Endothelial cell (in vitro differentiated cells): ENCODE data around the gene ZFHX2. TPM values are rescaled to one million over a fixed set of nuclear protein-coding genes. Genes with fewer than 3 reads are reported as not detected.

Experiments
- DNase-seq: peaks from one replicate; pipeline ENCODE4 v3.0.0; 2021; ENCODE audit warnings: low spot score
- H3K27ac Mint-ChIP-seq: one replicate; pipeline ENCODE4 v1.8.0; 2021; ENCODE audit warnings: mixed read lengths, inconsistent platforms; ENCODE audit not compliant: unreplicated experiment
- H3K27me3 Mint-ChIP-seq: one replicate; pipeline ENCODE4 v1.8.0; 2021; ENCODE audit warnings: mild to moderate bottlenecking, moderate library complexity, mixed read lengths, inconsistent platforms; ENCODE audit not compliant: unreplicated experiment
- H3K36me3 Mint-ChIP-seq: one replicate; pipeline ENCODE4 v1.8.0; 2021; ENCODE audit warnings: mild to moderate bottlenecking, low read depth, mixed read lengths, inconsistent platforms; ENCODE audit not compliant: unreplicated experiment
- H3K4me1 Mint-ChIP-seq: one replicate; pipeline ENCODE4 v1.8.0; 2021; ENCODE audit warnings: mild to moderate bottlenecking, mixed read lengths, inconsistent platforms; ENCODE audit not compliant: unreplicated experiment
- H3K4me3 Mint-ChIP-seq: one replicate; pipeline ENCODE4 v1.8.0; 2021; ENCODE audit warnings: mild to moderate bottlenecking, mixed read lengths, inconsistent platforms; ENCODE audit not compliant: unreplicated experiment
- H3K9me3 Mint-ChIP-seq: one replicate; pipeline ENCODE4 v1.8.0; 2021; ENCODE audit warnings: mixed read lengths, inconsistent platforms; ENCODE audit not compliant: unreplicated experiment
- total RNA-seq: library from RNA; stranded (reverse); fragmentation: NEBNext Ultra II Directional; extraction: Animal tissue kit (Norgen Biotek cat#: 25700); gene quantifications from one replicate; pipeline ENCODE4 v1.2.1, GENCODE V29; 2021; ENCODE audit not compliant: unreplicated experiment
- TF ChIP-seq, protein P1 (sequence below): fragments of 200-600 bp; sonication (generic); IDR thresholded peaks from one replicate; pipeline ENCODE4 v1.5.0; 2021; ENCODE audit warnings: antibody characterized with exemption; ENCODE audit not compliant: unreplicated experiment

ZFHX2 gene
- total RNA-seq, 1 donor from 2014 or later = 12.7 TPM

DNA sequence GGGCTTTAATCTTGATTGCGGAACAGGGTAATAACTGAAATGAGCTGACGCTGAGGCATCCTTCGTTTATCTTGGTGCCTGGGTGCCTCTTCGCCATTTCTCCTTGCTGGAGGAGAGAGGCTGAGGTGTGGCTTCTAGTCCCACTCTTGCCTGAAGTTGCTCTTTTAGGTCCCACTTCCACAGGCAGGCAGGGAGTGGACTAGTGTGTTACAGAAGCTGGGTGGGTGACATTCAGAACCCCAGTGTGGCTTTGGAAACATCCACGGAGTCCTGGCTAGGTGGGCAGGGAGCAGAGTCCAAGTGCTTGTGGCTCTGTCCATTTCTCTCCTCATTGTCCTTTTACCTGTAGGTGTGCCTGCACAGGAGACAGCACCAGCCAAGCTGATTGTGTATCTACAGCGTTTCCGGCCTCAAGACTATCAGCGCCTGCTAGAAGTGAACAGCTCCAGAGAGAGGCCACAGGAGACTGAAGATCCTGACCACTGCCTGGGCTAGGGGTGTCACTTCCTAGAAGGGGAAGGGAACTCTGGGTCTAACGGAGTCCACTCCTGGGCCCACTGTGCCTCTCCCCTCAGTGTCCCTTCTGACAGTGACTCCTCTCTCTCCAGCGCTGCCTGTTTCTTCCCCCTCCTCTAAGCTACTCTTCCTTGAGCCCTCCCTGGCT, 6.9 kb upstream of the ZFHX2 start:
- Mint-ChIP-seq H3K36me3 (peaks cover 33% of the 10 kb centered on the region), H3K9me3 (no peaks in the 10 kb centered on the region), H3K4me1 (peaks cover 16% of the 10 kb centered on the region), H3K27ac (peak overlapping the region; percentile 77), H3K27me3 (peaks cover 7% of the 10 kb centered on the region), H3K4me3 (peak overlapping the region; percentile 65)
- TF ChIP-seq, protein P1, sequence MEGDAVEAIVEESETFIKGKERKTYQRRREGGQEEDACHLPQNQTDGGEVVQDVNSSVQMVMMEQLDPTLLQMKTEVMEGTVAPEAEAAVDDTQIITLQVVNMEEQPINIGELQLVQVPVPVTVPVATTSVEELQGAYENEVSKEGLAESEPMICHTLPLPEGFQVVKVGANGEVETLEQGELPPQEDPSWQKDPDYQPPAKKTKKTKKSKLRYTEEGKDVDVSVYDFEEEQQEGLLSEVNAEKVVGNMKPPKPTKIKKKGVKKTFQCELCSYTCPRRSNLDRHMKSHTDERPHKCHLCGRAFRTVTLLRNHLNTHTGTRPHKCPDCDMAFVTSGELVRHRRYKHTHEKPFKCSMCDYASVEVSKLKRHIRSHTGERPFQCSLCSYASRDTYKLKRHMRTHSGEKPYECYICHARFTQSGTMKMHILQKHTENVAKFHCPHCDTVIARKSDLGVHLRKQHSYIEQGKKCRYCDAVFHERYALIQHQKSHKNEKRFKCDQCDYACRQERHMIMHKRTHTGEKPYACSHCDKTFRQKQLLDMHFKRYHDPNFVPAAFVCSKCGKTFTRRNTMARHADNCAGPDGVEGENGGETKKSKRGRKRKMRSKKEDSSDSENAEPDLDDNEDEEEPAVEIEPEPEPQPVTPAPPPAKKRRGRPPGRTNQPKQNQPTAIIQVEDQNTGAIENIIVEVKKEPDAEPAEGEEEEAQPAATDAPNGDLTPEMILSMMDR = no peak
- DNase-seq = no peak

DNA sequence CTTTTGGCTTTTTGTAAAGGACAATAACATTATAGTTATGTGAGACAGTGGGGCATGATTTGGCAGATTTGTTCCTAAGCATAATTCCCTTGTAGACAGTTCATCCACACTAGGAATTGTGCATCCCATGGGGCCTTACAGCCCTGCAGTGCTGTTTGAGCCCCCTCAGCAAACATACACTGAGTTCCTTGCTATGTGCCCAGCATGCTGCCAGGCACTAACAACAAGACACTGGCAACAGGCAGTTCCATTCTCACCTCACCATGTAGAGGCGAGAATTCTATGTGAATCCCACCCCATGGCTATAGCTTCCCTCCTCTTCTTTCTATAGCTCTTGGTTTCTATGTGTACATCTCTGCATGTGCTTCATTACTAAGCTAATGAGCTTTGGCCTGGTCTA, 6.4 kb upstream of the ZFHX2 start:
- peaks cover 16% of the 10 kb centered on the region for H3K4me1 Mint-ChIP-seq
- no peak for DNase-seq
- H3K9me3 Mint-ChIP-seq = no peaks in the 10 kb centered on the region
- peaks cover 28% of the 10 kb centered on the region for H3K36me3 Mint-ChIP-seq
- peaks cover 7% of the 10 kb centered on the region for H3K27me3 Mint-ChIP-seq
- peak overlapping the region; percentile 65 for H3K4me3 Mint-ChIP-seq
- no peak overlapping the region for H3K27ac Mint-ChIP-seq
- TF ChIP-seq, protein P1 = no peak

DNA sequence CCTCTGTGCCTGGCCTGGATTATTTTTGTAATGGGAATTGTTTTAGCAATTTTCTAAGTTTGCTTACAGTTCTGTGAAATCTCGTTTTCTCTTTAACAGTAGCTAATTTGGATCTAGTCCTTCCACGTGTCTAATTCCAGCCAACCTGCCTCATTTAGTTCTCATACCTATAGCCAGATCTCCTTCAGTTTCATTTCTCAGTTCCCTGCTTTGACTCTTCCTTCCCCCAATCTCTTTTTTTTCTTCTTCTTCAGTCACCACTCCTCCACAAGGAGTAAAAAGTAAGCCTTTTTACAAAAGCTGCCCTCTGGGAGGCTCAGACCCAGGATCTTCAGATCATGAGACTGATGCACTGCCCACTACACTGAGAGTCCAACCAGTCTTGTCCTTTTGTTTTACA, 6.0 kb upstream of the ZFHX2 start:
- DNase-seq = no peak
- TF ChIP-seq, protein P1 = no peak
- peak overlapping the region; percentile 48 for H3K4me3 Mint-ChIP-seq
- H3K9me3 Mint-ChIP-seq = no peaks in the 10 kb centered on the region
- peak overlapping the region; percentile 69 for H3K27ac Mint-ChIP-seq
- peaks cover 7% of the 10 kb centered on the region for H3K27me3 Mint-ChIP-seq
- H3K36me3 Mint-ChIP-seq = peaks cover 28% of the 10 kb centered on the region
- peaks cover 16% of the 10 kb centered on the region for H3K4me1 Mint-ChIP-seq

DNA sequence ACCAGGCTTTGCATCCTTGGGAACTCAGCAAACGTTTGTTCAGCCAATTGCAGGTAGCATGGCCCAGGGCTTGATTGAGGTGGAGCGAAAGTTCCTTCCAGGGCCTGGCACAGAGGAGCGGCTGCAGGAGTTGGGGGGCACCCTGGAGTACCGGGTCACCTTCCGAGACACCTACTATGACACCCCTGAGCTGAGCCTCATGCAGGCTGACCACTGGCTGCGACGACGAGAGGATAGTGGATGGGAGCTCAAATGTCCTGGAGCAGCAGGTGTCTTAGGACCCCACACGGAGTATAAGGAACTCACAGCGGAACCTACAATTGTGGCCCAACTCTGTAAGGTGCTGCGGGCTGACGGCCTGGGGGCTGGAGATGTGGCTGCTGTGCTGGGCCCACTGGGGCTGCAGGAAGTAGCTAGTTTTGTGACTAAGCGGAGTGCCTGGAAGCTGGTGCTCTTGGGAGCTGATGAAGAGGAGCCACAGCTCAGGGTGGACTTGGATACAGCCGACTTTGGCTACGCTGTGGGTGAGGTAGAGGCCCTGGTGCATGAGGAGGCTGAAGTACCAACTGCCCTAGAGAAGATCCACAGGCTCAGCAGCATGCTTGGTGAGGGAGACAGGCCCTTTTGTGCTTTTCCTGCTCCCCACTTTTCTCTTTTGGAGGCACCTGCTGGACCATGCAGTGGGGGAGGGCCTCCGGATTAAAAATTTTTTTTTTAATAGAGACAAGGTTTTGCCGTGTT, 5.3 kb upstream of the ZFHX2 start:
- Mint-ChIP-seq H3K9me3 (no peaks in the 10 kb centered on the region), H3K36me3 (peaks cover 27% of the 10 kb centered on the region), H3K27me3 (peaks cover 6% of the 10 kb centered on the region), H3K27ac (peak overlapping the region; percentile 64), H3K4me1 (peaks cover 18% of the 10 kb centered on the region), H3K4me3 (peak overlapping the region; percentile 92)
- TF ChIP-seq, protein P1 = no peak
- DNase-seq = no peak
